Measurements from ENCODE around the gene SECISBP2. TPM values are rescaled to one million over a fixed set of nuclear protein-coding genes. Genes with fewer than 3 reads are reported as not detected.

The SECISBP2 gene
- total and polyA plus RNA-seq, 2 experiments from 2014 or later: 77.7 to 86.8 TPM

DNA sequence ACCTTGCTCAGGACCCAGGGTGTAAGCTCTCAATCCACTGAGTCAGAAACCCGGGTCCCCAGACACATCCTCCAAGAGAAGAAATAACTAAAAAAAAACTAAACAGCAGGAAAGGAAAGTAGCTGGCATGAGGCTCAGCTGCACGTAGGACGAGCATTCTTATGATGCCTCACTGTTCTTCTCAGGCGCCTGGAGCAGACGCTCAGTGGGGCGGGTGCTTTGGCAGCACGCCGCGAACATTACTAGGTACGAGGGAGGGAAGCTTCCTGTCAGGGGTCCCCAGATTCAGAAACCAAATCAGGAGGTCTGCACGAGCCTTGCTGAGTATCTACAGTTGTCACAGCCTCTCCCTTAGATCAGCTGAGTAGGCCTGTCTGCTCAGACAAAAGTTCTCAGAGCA, 85.8 kb downstream of the SECISBP2 start (continued):
- TF ChIP-seq, protein P1, sequence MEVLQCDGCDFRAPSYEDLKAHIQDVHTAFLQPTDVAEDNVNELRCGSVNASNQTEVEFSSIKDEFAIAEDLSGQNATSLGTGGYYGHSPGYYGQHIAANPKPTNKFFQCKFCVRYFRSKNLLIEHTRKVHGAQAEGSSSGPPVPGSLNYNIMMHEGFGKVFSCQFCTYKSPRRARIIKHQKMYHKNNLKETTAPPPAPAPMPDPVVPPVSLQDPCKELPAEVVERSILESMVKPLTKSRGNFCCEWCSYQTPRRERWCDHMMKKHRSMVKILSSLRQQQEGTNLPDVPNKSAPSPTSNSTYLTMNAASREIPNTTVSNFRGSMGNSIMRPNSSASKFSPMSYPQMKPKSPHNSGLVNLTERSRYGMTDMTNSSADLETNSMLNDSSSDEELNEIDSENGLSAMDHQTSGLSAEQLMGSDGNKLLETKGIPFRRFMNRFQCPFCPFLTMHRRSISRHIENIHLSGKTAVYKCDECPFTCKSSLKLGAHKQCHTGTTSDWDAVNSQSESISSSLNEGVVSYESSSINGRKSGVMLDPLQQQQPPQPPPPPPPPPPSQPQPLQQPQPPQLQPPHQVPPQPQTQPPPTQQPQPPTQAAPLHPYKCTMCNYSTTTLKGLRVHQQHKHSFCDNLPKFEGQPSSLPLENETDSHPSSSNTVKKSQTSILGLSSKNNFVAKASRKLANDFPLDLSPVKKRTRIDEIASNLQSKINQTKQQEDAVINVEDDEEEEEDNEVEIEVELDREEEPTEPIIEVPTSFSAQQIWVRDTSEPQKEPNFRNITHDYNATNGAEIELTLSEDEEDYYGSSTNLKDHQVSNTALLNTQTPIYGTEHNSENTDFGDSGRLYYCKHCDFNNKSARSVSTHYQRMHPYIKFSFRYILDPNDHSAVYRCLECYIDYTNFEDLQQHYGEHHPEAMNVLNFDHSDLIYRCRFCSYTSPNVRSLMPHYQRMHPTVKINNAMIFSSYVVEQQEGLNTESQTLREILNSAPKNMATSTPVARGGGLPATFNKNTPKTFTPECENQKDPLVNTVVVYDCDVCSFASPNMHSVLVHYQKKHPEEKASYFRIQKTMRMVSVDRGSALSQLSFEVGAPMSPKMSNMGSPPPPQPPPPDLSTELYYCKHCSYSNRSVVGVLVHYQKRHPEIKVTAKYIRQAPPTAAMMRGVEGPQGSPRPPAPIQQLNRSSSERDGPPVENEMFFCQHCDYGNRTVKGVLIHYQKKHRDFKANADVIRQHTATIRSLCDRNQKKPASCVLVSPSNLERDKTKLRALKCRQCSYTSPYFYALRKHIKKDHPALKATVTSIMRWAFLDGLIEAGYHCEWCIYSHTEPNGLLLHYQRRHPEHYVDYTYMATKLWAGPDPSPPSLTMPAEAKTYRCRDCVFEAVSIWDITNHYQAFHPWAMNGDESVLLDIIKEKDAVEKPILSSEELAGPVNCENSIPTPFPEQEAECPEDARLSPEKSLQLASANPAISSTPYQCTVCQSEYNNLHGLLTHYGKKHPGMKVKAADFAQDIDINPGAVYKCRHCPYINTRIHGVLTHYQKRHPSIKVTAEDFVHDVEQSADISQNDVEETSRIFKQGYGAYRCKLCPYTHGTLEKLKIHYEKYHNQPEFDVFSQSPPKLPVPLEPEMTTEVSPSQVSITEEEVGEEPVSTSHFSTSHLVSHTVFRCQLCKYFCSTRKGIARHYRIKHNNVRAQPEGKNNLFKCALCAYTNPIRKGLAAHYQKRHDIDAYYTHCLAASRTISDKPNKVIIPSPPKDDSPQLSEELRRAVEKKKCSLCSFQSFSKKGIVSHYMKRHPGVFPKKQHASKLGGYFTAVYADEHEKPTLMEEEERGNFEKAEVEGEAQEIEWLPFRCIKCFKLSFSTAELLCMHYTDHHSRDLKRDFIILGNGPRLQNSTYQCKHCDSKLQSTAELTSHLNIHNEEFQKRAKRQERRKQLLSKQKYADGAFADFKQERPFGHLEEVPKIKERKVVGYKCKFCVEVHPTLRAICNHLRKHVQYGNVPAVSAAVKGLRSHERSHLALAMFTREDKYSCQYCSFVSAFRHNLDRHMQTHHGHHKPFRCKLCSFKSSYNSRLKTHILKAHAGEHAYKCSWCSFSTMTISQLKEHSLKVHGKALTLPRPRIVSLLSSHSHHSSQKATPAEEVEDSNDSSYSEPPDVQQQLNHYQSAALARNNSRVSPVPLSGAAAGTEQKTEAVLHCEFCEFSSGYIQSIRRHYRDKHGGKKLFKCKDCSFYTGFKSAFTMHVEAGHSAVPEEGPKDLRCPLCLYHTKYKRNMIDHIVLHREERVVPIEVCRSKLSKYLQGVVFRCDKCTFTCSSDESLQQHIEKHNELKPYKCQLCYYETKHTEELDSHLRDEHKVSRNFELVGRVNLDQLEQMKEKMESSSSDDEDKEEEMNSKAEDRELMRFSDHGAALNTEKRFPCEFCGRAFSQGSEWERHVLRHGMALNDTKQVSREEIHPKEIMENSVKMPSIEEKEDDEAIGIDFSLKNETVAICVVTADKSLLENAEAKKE (CRISPR knock-in tag; IDR thresholded peaks at IDR 0.05): no peak

DNA sequence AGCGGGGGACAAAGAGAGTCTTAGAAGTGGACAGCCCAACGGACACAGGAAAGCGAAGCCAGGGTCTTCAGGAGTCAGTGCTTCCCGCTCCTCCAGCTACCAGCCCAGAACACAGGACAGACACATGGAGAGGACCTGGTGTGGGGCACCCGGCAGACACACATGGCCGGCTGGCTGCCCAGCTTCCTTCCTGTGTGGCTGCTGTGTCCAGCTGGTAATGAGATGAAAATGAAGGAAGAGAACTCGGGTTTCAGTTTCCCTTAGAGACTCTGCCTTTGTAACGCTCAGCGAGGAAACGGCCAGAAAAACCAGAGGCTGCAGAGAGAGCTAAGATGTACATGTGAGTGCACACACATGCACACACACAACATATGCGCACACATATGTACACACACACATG, 87.5 kb downstream of the SECISBP2 start:
- peaks cover 34% of the 10 kb centered on the region for H3K36me3 Mint-ChIP-seq (ENCODE audit: low read depth)
- H3K4me1 Mint-ChIP-seq: peaks cover 13% of the 10 kb centered on the region
- Histone ChIP-seq H3F3A (replicated peaks; ENCODE audit: low read depth) (no peaks in the 10 kb centered on the region), H3K27ac (ENCODE audit: low read depth) (0 out of 2 replicates have a peak overlapping the region, but pooled peaks have one; percentile 32), H3K4me1 (ENCODE audit: insufficient read depth) (peaks cover 2% of the 10 kb centered on the region; the same call in 1 of the 2 replicates), H2AFZ (no peak overlapping the region), H3K4me2 (no peak overlapping the region), H4K20me1 (replicated peaks; ENCODE audit: insufficient read depth) (peaks cover 3% of the 10 kb centered on the region; the same call in 1 of the 2 replicates), H3K27me3 (ENCODE audit: insufficient read depth) (no peaks in the 10 kb centered on the region), H3K36me3 (ENCODE audit: insufficient read depth) (no peaks in the 10 kb centered on the region; the same call in 1 of the 2 replicates), H3K4me3 (no peak overlapping the region), H3K9me2 (ENCODE audit: insufficient read depth) (no peaks in the 10 kb centered on the region), H3K79me2 (replicated peaks; ENCODE audit: insufficient read depth) (peaks cover 34% of the 10 kb centered on the region)
- no peak overlapping the region for H3K4me3 Mint-ChIP-seq
- ATAC-seq (no peak), DNase-seq (ENCODE audit: low spot score) (no peak)
- peaks cover 4% of the 10 kb centered on the region; the same call in 2 of the 3 replicates for H3K9me3 Mint-ChIP-seq
- peak overlapping the region; percentile 62; the same call in 1 of the 2 replicates for H3K27ac Mint-ChIP-seq
- H3K27me3 Mint-ChIP-seq (ENCODE audit: insufficient read depth, low read depth, poor library complexity): peaks cover 10% of the 10 kb centered on the region
- TF ChIP-seq POLR2AphosphoS5 (IDR thresholded peaks at IDR 0.05; ENCODE audit: low read depth) (no peak), JUNB (IDR thresholded peaks at IDR 0.05; ENCODE audit: unreplicated experiment) (no peak), ZNF114 (CRISPR knock-in tag; IDR thresholded peaks at IDR 0.05) (no peak), STAT1 (IDR thresholded peaks at IDR 0.05; ENCODE audit: unreplicated experiment) (no peak), ZNF331 (CRISPR knock-in tag; IDR thresholded peaks at IDR 0.05; ENCODE audit: low read depth) (no peak)
- TF ChIP-seq, protein P2, sequence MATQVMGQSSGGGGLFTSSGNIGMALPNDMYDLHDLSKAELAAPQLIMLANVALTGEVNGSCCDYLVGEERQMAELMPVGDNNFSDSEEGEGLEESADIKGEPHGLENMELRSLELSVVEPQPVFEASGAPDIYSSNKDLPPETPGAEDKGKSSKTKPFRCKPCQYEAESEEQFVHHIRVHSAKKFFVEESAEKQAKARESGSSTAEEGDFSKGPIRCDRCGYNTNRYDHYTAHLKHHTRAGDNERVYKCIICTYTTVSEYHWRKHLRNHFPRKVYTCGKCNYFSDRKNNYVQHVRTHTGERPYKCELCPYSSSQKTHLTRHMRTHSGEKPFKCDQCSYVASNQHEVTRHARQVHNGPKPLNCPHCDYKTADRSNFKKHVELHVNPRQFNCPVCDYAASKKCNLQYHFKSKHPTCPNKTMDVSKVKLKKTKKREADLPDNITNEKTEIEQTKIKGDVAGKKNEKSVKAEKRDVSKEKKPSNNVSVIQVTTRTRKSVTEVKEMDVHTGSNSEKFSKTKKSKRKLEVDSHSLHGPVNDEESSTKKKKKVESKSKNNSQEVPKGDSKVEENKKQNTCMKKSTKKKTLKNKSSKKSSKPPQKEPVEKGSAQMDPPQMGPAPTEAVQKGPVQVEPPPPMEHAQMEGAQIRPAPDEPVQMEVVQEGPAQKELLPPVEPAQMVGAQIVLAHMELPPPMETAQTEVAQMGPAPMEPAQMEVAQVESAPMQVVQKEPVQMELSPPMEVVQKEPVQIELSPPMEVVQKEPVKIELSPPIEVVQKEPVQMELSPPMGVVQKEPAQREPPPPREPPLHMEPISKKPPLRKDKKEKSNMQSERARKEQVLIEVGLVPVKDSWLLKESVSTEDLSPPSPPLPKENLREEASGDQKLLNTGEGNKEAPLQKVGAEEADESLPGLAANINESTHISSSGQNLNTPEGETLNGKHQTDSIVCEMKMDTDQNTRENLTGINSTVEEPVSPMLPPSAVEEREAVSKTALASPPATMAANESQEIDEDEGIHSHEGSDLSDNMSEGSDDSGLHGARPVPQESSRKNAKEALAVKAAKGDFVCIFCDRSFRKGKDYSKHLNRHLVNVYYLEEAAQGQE (IDR thresholded peaks at IDR 0.05; ENCODE audit: unreplicated experiment): no peak
- TF ChIP-seq, protein P3, sequence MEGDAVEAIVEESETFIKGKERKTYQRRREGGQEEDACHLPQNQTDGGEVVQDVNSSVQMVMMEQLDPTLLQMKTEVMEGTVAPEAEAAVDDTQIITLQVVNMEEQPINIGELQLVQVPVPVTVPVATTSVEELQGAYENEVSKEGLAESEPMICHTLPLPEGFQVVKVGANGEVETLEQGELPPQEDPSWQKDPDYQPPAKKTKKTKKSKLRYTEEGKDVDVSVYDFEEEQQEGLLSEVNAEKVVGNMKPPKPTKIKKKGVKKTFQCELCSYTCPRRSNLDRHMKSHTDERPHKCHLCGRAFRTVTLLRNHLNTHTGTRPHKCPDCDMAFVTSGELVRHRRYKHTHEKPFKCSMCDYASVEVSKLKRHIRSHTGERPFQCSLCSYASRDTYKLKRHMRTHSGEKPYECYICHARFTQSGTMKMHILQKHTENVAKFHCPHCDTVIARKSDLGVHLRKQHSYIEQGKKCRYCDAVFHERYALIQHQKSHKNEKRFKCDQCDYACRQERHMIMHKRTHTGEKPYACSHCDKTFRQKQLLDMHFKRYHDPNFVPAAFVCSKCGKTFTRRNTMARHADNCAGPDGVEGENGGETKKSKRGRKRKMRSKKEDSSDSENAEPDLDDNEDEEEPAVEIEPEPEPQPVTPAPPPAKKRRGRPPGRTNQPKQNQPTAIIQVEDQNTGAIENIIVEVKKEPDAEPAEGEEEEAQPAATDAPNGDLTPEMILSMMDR (conservative IDR thresholded peaks at IDR 0.05; ENCODE audit: low read depth in 2 of 2): no peak

Measured in GM23338 (cell line).